HFF-Myc (cell line): ENCODE results near the gene CERK.
"Not testable (repeated sequence)": the region's sequence is repeated elsewhere in the genome, so short reads cannot be mapped to it uniquely, and the experiment has no call there.

ENCODE experiments used
- DNase-seq: peaks from one replicate; pipeline ENCODE4 v3.0.0-alpha.2; 2011; ENCODE audit warnings: low read depth; ENCODE audit errors: extremely low read depth
- H3K4me3 ChIP-seq: replicated peaks from 2 replicates; pipeline ENCODE4 v1.5.1; 2011; ENCODE audit warnings: low read depth, mild to moderate bottlenecking, control low read depth, low read length
- TF ChIP-seq, protein P1 (sequence below): IDR thresholded peaks from 2 replicates; pipeline ENCODE4 v1.5.1; 2012; ENCODE audit warnings: mild to moderate bottlenecking, low read depth, low read length, control low read depth; ENCODE audit errors: missing control alignments

CERK gene

DNA sequence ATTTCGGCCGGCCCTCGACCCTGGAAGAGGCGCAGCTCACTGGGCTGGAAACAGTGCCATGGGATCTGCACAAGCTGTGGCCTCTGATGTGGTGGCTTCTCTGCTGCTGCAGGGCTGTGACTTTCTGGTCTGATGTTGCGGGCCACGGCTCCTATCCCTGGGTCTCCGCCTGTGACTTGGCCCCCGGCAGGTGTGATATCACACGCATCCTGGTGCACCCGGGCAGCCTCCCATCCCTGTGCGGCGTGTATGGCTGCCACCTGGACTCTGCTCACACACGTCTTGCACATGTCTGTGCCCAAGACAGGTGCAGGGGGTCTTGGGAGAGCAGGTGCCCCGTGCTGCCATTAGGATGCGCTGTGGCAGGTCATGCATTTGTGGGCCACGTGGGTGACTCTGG is 86.7 kb downstream of the CERK start:
- TF ChIP-seq, protein P1, sequence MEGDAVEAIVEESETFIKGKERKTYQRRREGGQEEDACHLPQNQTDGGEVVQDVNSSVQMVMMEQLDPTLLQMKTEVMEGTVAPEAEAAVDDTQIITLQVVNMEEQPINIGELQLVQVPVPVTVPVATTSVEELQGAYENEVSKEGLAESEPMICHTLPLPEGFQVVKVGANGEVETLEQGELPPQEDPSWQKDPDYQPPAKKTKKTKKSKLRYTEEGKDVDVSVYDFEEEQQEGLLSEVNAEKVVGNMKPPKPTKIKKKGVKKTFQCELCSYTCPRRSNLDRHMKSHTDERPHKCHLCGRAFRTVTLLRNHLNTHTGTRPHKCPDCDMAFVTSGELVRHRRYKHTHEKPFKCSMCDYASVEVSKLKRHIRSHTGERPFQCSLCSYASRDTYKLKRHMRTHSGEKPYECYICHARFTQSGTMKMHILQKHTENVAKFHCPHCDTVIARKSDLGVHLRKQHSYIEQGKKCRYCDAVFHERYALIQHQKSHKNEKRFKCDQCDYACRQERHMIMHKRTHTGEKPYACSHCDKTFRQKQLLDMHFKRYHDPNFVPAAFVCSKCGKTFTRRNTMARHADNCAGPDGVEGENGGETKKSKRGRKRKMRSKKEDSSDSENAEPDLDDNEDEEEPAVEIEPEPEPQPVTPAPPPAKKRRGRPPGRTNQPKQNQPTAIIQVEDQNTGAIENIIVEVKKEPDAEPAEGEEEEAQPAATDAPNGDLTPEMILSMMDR, result no peak
- DNase-seq, result no peak
- no peak overlapping the region for H3K4me3 ChIP-seq

DNA sequence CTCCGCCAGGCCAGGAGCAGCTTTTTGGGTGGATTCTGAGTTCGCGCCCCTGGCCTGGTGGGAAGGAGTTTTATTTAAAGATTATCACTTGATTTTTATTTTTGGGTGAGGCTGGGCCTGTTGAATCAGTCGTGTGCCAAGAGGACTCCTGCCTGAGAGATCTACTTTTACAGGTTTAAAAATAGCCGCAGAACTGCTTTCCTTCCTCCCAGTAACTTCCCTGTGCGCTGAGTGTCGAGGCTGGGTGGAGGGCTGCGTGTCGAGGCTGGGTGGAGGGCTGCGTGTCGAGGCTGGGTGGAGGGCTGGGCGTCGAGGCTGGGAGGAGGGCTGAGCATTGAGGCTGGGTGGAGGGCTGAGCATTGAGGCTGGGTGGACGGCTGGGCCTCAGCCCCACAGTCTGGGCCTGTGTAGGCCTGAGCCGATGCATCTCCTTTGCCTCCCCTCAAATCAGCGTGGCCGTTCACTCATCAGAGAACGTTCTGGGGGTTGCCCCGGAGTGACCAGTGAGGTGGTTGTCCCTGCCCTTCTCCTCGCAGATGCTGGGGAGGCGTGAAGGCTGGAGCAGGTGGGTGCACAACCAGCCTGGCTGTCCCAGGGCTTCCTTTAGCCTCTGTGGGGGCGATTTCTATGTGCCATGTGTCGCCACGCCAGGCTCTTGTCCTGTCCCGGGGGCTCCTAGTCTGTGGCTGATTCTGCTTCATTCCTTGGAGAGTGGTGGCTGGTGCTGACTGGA is 87.8 kb downstream of the CERK start:
- TF ChIP-seq, protein P1, result no peak
- no peak overlapping the region for H3K4me3 ChIP-seq
- DNase-seq, result no peak

DNA sequence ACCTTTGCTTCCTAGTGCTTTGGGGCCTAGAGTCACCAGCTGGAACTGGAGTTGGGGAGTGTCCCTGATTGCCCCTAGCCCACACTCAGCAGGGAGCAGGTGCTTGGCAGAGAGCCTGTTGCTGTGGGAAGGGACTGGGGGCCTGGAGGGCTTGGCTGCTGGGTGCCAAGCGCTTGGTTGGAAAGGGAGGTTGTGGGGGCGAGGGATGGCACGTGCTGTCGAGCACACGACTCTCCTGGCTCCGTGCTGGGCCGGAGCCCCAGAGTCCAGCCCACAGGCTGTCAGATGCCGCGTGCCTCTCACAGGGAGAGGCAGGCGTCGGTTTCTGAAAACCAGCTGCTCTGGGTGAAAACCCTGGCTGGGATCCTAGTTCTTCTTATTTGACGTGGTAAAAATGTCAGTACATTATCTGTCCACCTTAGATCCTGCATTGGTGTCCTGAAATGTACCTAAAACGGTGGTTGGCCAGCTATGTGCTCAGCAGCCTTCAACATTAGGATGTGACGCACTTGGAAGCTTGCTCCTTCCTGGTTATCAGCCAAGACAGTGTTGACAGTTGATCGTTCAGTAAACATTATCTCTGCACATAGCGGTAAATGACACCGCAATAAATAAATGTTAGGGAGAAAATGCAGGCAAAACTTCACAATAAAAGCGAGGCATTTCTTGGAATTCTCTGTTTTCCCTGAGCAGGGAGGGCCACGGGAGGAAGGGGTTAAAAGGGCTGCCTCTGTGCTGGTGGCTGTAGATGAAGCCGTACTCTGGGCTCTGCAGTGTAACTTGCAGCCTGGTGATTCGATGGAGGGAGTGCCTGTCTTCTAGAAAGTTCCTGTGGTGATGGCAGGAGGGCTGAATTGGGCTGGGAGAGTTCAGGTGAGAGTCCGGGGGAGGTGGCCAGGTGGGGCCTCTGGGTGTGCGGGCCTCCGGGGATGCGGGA is 88.6 kb downstream of the CERK start:
- TF ChIP-seq, protein P1, result no peak

DNA sequence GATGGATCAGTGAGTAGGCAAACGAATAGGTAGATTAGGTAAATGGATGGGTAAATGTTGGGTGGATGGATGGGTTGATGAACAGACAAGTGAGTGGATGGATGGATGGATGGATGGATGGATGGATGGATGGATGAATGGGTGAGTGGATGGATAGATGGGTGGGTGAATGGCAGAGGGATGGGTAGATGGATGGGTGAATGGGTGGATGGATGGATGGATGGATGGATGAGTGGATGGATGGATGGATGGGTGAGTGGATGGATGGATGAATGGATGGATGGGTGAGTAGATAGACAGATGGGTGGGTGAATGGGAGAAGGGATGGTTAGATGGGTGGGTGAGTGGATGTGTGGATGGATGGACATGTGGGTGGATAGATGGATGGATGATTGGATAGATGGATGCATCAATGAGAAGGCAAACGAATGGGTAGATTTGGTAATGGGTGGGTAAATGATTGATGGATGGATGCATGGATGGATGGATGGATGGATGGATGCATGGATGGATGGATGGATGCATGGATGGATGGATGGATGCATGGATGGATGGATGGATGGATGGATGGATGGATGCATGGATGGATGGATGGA is 89.7 kb downstream of the CERK start:
- not testable (repeated sequence) for H3K4me3 ChIP-seq, DNase-seq

More for the DNA sequence above, 88.6 kb downstream of the CERK start:
- no peak overlapping the region for H3K4me3 ChIP-seq
- no peak for DNase-seq

DNA sequence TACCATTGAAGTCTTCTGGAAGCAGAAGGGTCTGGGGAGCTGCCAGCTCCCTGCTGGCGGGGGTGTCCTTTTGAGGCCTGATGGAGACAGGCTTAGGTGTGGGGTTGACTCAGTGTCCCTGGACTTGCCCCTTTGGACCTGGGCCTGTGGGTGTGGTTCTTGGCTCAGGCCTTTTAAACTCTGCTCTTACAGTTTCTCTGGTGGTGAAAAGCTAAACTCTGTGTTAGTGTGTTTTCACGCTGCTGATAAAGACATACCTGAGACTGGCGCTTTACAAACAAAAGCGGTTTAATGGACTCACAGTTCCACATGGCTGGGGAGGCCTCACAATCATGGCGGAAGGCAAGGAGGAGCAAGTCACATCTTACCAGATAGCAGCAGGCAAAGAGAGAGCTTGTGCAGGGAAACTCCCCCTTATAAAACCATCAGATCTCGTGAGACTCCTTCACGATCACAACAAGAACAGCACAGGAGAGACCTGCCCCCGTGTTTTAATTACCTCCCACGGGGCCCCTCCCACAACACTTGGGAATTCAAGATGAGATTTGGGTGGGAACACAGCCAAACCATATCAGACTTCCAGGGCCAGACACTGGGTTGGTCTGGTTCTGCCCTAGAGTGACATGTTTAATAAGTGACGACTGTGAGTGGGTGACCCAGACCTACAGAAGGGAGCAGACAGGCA is 91.4 kb downstream of the CERK start:
- TF ChIP-seq, protein P1, result no peak
- DNase-seq, result no peak
- H3K4me3 ChIP-seq, result no peak overlapping the region

DNA sequence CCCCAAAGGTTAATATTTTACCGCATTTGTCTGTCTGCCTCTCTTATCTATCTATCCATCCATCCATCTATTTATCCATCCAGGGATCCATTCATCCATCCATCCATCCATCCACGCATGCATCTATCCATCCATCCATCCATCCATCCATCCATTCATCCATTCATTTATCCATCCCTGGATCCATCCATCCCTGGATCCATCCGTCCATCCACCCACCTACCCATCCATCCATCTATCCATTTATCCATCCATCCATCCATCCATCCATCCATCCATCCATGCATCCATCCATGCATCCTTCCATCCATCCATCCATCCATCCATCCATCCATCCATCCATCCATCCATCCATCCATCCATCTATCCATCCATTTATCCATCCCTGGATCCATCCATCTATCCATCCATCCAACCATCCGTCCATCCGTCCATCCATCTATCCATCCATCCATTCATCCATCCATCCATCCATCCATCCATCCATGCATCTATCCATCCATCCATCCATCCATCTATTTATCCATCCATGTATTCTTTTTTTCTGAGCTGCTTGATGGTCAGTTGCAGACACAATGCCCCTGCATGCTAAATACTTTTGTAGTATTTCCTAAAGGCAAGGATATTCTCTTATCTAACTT is 95.1 kb downstream of the CERK start:
- not testable (repeated sequence) for H3K4me3 ChIP-seq, DNase-seq

DNA sequence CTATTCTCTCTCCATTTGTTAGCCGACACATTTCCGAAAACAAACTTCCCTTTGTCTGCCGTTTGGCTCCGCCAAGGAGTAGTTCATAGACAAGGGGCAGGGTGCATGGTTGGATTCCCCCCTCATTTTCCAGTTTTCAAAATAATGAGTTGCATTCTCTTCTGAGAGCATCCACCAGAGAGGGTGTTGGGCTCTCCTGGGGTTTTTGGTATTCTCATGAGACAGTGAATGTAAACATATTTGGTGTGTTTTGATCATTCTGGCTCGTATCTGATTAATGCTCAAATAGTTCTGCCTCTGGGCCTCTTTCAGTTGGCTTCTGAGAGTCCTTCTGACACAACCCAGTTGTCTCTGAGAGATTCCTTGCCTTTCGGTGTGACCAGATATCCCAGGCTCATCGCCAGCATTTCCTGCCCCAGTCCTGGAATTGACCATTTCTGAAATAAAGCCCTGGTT is 96.2 kb downstream of the CERK start:
- H3K4me3 ChIP-seq, result no peak overlapping the region
- TF ChIP-seq, protein P1, result no peak
- DNase-seq, result no peak
